Fibroblast of the aortic adventitia (primary cell): ENCODE measurements around the gene KCTD6. TPM values are rescaled to one million over a fixed set of nuclear protein-coding genes. Genes with fewer than 3 reads are reported as not detected.

Experiments used
- DNase-seq: peaks from one replicate; pipeline ENCODE4 v3.0.0-alpha.2; 2010; ENCODE audit warnings: low read depth
- H3K4me3 ChIP-seq: 2 replicates; pipeline ENCODE4 v1.5.1; 2011; ENCODE audit warnings: low read depth, mild to moderate bottlenecking, control low read depth, low read length, moderate library complexity
- total RNA-seq: library from RNA; depleted of rRNA; stranded (reverse); fragments of >200 nt; gene quantifications from 2 replicates; pipeline ENCODE4 v1.2.3, GENCODE V29; 2012; ENCODE audit warnings: low replicate concordance
- TF ChIP-seq, protein P1 (sequence below): IDR thresholded peaks from 2 replicates; pipeline ENCODE4 v1.5.1; 2011; ENCODE audit warnings: mild to moderate bottlenecking, low read length, control low read depth, inconsistent platforms; ENCODE audit not compliant: insufficient read depth

KCTD6 gene
- total RNA-seq, 1 donor, result 17.9 TPM

DNA sequence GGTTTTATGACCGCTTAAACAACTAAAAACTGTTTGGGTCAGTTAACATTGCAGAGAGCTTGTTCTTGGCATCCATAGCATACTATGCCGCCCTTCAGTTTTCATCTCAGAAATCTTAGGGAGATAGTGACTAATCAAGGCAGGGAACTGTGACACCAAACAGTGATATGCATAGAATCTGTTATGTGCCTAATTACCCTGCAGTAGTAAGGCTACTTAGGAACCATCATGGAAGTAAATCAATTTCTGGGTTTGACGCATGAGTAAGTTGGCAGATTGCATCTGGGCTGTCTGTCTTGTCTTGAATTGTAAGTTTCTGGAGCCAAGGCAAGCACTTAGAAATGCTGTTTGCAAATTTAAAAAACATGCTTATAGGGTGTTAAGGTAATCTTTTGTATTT lies 22.5 kb downstream of the KCTD6 start:
- H3K4me3 ChIP-seq, result no peak overlapping the region
- DNase-seq, result no peak
- TF ChIP-seq, protein P1, sequence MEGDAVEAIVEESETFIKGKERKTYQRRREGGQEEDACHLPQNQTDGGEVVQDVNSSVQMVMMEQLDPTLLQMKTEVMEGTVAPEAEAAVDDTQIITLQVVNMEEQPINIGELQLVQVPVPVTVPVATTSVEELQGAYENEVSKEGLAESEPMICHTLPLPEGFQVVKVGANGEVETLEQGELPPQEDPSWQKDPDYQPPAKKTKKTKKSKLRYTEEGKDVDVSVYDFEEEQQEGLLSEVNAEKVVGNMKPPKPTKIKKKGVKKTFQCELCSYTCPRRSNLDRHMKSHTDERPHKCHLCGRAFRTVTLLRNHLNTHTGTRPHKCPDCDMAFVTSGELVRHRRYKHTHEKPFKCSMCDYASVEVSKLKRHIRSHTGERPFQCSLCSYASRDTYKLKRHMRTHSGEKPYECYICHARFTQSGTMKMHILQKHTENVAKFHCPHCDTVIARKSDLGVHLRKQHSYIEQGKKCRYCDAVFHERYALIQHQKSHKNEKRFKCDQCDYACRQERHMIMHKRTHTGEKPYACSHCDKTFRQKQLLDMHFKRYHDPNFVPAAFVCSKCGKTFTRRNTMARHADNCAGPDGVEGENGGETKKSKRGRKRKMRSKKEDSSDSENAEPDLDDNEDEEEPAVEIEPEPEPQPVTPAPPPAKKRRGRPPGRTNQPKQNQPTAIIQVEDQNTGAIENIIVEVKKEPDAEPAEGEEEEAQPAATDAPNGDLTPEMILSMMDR, result no peak

DNA sequence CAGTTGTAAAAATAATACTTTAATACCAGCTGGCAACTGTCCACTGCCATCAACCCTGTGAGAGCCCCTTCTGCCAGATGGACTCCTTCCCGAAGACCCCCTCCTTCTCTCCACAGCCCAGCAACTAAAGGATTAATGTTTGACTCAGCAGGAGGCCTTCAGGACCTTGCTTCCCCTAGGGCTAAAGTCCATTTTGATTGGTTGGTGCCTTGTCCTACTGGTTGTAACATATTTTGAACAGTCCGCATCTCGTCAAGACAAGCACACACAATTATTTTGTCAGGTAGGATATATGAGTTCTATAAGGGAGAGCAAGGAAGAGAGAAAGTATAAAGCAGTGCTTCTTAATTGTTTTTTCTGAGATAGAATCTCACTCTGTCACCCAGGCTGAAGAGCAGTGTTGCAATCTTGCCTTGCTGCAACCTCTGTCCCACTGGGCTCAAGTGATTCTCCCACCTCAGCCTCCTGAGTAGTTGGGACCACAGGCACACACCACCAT lies 26.4 kb downstream of the KCTD6 start:
- no peak overlapping the region for H3K4me3 ChIP-seq
- TF ChIP-seq, protein P1, result no peak
- no peak for DNase-seq

DNA sequence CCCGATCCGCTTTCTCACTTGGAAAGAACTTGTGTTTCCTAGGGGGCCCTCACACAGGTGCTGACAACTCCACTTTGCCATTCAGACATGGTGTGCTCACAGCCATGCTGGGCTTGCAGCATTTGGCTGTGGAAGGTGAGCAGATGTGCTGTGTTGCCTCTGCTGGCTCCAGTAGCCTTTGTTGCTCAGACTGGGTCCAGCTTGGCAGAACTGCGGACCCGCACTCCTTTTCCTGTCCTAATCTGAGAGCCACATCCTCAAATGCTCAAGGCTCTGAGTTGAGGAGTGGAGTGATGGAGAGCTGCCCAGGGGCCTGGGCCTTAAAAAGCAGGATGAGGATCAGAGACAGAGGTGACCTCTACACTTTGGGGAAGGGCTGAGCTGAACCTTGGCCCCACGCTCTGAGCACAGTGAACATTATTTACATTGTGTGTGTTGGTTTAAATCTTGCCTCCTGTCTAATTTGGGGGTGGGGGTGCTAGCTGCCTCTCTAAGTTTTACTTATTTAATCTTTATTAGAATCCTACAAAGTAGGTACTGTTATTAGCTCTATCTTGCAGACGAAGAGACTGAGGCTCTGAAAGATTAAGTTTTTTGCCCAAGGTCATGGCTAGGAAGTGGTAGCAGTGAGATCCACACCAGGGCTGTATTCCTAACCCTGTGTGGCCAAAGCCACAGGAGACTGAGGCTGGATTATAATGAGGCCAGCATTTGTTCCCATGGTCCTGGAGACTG lies 27.9 kb downstream of the KCTD6 start:
- DNase-seq, result no peak
- TF ChIP-seq, protein P1, result no peak
- no peak overlapping the region for H3K4me3 ChIP-seq

- DNase-seq, result no peak
- no peak overlapping the region for H3K4me3 ChIP-seq
- TF ChIP-seq, protein P1, result no peak
Observed at GRCh38 chr3:58520403-58521335, 28.8 kb downstream of the KCTD6 start.

GRCh38 chr3:58521336-58521670 lies 29.4 kb downstream of the KCTD6 start:
- DNase-seq, result no peak
- no peak overlapping the region for H3K4me3 ChIP-seq
- TF ChIP-seq, protein P1, result no peak

GRCh38 chr3:58521917-58522631 lies 30.2 kb downstream of the KCTD6 start:
- DNase-seq, result no peak
- H3K4me3 ChIP-seq, result no peak overlapping the region
- TF ChIP-seq, protein P1, result no peak
